MM.1S (cell line): ENCODE results near the gene MRO.

ENCODE experiments used
- EZH2phosphoT487 ChIP-seq: fragments of 300-600 bp; sonication (generic); IDR thresholded peaks from 2 replicates; pipeline ENCODE4 v1.6.1; 2018; ENCODE audit warnings: antibody characterized with exemption, low read length
- TF ChIP-seq, protein P1 (sequence below): fragments of 300-600 bp; sonication (generic); IDR thresholded peaks from 2 replicates; pipeline ENCODE4 v1.5.1; 2016; ENCODE audit warnings: antibody characterized with exemption, low read length, mixed read lengths

DNA sequence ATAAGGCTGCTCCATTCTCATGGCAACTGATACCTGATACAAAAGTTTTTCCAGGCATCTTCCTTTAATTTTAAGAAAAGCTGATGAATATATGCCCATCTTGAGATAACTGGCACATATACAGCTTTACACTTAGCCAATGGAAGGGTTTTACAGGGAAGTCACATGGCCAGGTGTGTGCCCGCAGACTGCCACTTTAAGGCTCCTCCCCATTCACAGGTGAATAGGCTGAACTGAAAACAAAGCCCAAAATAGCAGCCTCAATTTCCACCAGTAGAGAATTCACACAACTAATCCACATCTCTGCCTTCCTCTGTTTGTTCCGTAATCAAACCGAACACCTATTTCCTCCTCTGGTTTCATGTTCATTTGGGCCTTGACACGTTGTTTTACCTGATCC, 49.3 kb upstream of the MRO start:
- TF ChIP-seq, protein P1, sequence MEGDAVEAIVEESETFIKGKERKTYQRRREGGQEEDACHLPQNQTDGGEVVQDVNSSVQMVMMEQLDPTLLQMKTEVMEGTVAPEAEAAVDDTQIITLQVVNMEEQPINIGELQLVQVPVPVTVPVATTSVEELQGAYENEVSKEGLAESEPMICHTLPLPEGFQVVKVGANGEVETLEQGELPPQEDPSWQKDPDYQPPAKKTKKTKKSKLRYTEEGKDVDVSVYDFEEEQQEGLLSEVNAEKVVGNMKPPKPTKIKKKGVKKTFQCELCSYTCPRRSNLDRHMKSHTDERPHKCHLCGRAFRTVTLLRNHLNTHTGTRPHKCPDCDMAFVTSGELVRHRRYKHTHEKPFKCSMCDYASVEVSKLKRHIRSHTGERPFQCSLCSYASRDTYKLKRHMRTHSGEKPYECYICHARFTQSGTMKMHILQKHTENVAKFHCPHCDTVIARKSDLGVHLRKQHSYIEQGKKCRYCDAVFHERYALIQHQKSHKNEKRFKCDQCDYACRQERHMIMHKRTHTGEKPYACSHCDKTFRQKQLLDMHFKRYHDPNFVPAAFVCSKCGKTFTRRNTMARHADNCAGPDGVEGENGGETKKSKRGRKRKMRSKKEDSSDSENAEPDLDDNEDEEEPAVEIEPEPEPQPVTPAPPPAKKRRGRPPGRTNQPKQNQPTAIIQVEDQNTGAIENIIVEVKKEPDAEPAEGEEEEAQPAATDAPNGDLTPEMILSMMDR: no peak
- TF ChIP-seq EZH2phosphoT487: no peak
